GM12865 (cell line): ENCODE results near the gene PAPPA2.

Experiments
- DNase-seq: peaks from one replicate; pipeline ENCODE4 v3.0.0; 2010; ENCODE audit warnings: low read depth
- H3K4me3 ChIP-seq: 2 replicates; pipeline ENCODE4 v1.5.1; 2011; ENCODE audit warnings: mild to moderate bottlenecking, low read depth, low read length, control low read depth
- TF ChIP-seq, protein P1 (sequence below): IDR thresholded peaks from 2 replicates; pipeline ENCODE4 v1.5.1; 2011; ENCODE audit warnings: low read length, control low read depth, low read depth, inconsistent platforms; ENCODE audit not compliant: insufficient read depth; ENCODE audit errors: missing control alignments

Gene PAPPA2

DNA sequence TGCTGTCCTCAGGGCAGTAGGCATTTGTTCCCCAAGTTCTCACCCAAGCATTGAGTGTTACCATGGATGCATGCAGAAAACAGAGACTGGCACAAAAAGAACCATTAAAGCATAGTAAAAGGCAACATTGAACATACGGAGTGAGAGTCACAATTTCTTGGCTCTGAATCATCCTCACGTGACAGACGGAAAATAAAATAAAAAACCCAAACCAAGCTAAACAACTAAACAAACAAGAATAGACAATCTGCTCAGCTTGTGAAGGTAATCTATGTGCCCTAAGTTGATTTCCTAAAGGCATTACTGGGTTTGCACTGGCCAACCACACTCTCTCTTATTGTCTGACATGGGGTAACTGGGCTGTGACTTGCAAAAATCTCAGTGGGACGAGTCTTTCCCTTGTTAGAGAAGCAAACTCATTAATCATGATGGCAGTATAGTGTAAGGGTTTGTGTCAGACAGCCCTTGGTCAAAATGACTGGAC, 395.5 kb downstream of the PAPPA2 start:
- no peak overlapping the region for H3K4me3 ChIP-seq
- TF ChIP-seq, protein P1, sequence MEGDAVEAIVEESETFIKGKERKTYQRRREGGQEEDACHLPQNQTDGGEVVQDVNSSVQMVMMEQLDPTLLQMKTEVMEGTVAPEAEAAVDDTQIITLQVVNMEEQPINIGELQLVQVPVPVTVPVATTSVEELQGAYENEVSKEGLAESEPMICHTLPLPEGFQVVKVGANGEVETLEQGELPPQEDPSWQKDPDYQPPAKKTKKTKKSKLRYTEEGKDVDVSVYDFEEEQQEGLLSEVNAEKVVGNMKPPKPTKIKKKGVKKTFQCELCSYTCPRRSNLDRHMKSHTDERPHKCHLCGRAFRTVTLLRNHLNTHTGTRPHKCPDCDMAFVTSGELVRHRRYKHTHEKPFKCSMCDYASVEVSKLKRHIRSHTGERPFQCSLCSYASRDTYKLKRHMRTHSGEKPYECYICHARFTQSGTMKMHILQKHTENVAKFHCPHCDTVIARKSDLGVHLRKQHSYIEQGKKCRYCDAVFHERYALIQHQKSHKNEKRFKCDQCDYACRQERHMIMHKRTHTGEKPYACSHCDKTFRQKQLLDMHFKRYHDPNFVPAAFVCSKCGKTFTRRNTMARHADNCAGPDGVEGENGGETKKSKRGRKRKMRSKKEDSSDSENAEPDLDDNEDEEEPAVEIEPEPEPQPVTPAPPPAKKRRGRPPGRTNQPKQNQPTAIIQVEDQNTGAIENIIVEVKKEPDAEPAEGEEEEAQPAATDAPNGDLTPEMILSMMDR, result no peak
- no peak for DNase-seq

DNA sequence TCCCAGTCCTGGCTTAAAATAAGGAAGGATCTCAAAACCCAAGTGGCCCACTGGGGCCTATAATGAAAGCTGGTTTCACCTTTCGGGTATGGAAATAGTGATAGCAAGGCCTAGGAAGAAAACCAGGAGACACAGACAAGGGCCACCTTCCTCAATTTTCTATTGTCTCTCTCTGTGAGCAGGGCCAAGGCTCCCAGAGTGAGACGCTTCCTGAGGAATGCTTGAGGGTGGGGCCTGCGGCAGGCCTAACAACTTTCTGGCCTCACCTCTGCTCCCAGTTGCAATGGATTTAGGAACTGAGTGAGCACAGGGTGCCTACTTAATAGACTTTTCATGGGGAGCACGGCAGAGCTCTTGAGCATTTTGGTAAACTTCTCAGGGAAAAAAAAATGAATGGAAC, 400.6 kb downstream of the PAPPA2 start:
- no peak for DNase-seq
- H3K4me3 ChIP-seq, result no peak overlapping the region
- TF ChIP-seq, protein P1, result no peak

GRCh38 chr1:176864211-176864610, 401.2 kb downstream of the PAPPA2 start:
- H3K4me3 ChIP-seq, result no peak overlapping the region
- TF ChIP-seq, protein P1, result no peak
- no peak for DNase-seq

- DNase-seq, result no peak
- TF ChIP-seq, protein P1, result no peak
- H3K4me3 ChIP-seq, result no peak overlapping the region
Observed at GRCh38 chr1:176866011-176866714, 403.2 kb downstream of the PAPPA2 start.

DNA sequence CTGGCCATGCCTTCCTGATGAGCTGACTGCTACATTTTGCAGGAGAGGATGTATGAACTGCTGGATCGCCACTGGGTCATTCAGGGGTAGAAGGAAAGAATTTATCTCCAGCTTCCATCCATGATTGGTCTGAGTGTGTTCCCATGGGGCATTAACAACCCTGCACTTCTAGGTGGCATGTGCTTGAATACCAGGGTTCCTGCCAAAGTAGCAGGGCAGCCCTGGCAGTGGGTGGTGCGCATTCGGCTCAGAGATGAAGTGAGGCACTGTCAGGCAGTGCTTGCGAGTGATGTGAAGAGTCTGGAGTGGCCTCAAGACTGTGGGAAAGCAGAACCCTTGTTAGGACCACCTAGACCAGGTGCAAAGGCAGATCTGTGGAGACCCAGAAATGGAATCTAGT, 406.6 kb downstream of the PAPPA2 start:
- DNase-seq, result no peak
- TF ChIP-seq, protein P1, result no peak
- no peak overlapping the region for H3K4me3 ChIP-seq

DNA sequence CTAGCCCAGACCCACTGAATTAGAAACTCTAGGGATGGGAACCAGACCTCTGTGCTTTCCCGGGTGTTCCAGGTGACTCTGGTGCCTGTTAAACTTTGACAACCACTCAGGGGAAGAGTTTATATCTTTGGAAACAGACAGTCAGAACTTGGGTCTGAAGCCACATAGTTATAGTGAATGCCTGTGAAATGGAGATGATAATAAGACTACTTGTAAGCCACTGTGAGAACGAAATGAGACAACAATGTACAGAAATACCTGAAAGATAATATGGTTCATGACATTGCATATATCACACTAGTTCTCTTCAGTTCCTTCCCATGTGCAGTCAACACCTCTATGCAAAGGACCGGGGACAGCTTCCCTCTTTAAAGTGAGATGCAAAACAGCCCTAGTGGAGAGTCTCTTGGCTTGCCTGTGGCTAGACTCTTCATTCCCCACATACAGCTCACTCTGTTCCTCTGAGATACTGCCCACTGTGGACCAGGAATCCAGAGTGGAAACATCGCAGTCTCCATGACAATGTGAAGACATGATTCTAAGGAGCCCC, 414.1 kb downstream of the PAPPA2 start:
- DNase-seq, result no peak
- TF ChIP-seq, protein P1, result no peak
- no peak overlapping the region for H3K4me3 ChIP-seq
